SU-DHL-6 (cell line): ENCODE measurements around the gene FBXO10.

ENCODE experiments used
- H2AFZ ChIP-seq: fragments of 200-600 bp; sonication (generic); 2 replicates; pipeline ENCODE4 v1.6.1; 2014; ENCODE audit warnings: low read depth, mild to moderate bottlenecking, moderate library complexity, mixed read lengths, antibody characterized with exemption, low read length; ENCODE audit not compliant: severe bottlenecking
- H3F3A ChIP-seq: fragments of 200-600 bp; shearing (Covaris generic); 2 replicates; pipeline ENCODE4 v1.6.0; 2016; ENCODE audit warnings: antibody characterized with exemption, mild to moderate bottlenecking; ENCODE audit not compliant: insufficient read depth
- H3K27ac ChIP-seq: fragments of 200-600 bp; sonication (generic); 2 replicates; pipeline ENCODE4 v1.5.1; 2016; ENCODE audit warnings: low read depth, mild to moderate bottlenecking, low read length, moderate library complexity, mixed read lengths
- H3K27me3 ChIP-seq: fragments of 200-600 bp; sonication (generic), shearing (Covaris generic); 2 replicates; pipeline ENCODE4 v1.6.0; 2014; ENCODE audit warnings: mild to moderate bottlenecking, low read length
- H3K36me3 ChIP-seq: fragments of 200-600 bp; sonication (generic); 2 replicates; pipeline ENCODE4 v1.6.1; 2014; ENCODE audit warnings: mild to moderate bottlenecking, low read length, mixed read lengths
- H3K4me2 ChIP-seq: fragments of 300-600, 200-600 bp; shearing (Covaris generic), sonication (generic); 2 replicates; pipeline ENCODE4 v1.6.0; 2014; ENCODE audit warnings: low read length, low read depth, mild to moderate bottlenecking; ENCODE audit not compliant: poor library complexity, severe bottlenecking
- H3K4me3 ChIP-seq: fragments of 200-600 bp; sonication (generic); 2 replicates; pipeline ENCODE4 v1.5.1; 2014; ENCODE audit warnings: antibody characterized with exemption, low read length, mild to moderate bottlenecking, mixed read lengths; ENCODE audit not compliant: insufficient read depth, poor library complexity, severe bottlenecking
- H3K79me2 ChIP-seq: fragments of 200-600 bp; sonication (generic); 2 replicates; pipeline ENCODE4 v1.6.1; 2014; ENCODE audit warnings: mild to moderate bottlenecking, low read length, moderate library complexity; ENCODE audit not compliant: insufficient read depth
- H3K9ac ChIP-seq: fragments of 200-600 bp; sonication (generic); 2 replicates; pipeline ENCODE4 v1.7.0; 2014; ENCODE audit warnings: mild to moderate bottlenecking, low read length
- H3K9me2 ChIP-seq: fragments of 200-600 bp; sonication (generic); replicated peaks from 2 replicates; pipeline ENCODE4 v1.6.1; 2014; ENCODE audit warnings: low read length; ENCODE audit not compliant: insufficient read depth
- H3K9me3 ChIP-seq: fragments of 200-600 bp; sonication (generic); 2 replicates; pipeline ENCODE4 v1.6.1; 2014; ENCODE audit warnings: low read length, mixed read lengths; ENCODE audit not compliant: insufficient read depth
- H4K20me1 ChIP-seq: fragments of 200-600 bp; sonication (generic); 2 replicates; pipeline ENCODE4 v1.6.1; 2014; ENCODE audit warnings: low read depth, mild to moderate bottlenecking, antibody characterized with exemption, low read length, moderate library complexity, mixed read lengths
- CTCF ChIP-seq: fragments of 200-600 bp; sonication (generic); IDR thresholded peaks from one replicate; pipeline ENCODE4 v1.5.1; 2017; ENCODE audit warnings: antibody characterized with exemption, mild to moderate bottlenecking, low read length, moderate library complexity; ENCODE audit not compliant: insufficient read depth, poor library complexity, severe bottlenecking
- EZH2phosphoT487 ChIP-seq: fragments of 200-600 bp; sonication (generic), shearing (Covaris generic); conservative IDR thresholded peaks from 2 replicates; pipeline ENCODE4 v1.6.1; 2018; ENCODE audit warnings: mild to moderate bottlenecking, antibody characterized with exemption, low read length, moderate library complexity, mixed read lengths

The FBXO10 gene

GRCh38 chr9:37534901-37535300, 41.3 kb downstream of the FBXO10 start:
- Histone ChIP-seq H3K9ac (no peak overlapping the region), H3K4me3 (no peak overlapping the region), H3K79me2 (no peaks in the 10 kb centered on the region), H3K27ac (no peak overlapping the region), H3F3A (no peaks in the 10 kb centered on the region), H3K36me3 (peaks cover 8% of the 10 kb centered on the region; the same call in 1 of the 2 replicates), H3K4me2 (no peak overlapping the region), H3K9me2 (no peaks in the 10 kb centered on the region), H3K9me3 (no peaks in the 10 kb centered on the region), H3K27me3 (no peaks in the 10 kb centered on the region), H2AFZ (no peak overlapping the region), H4K20me1 (no peaks in the 10 kb centered on the region)
- TF ChIP-seq CTCF (no peak), EZH2phosphoT487 (no peak)

- H3K4me3 ChIP-seq = no peak overlapping the region
- H3K4me2 ChIP-seq = no peak overlapping the region
- peaks cover 8% of the 10 kb centered on the region; the same call in 1 of the 2 replicates for H3K36me3 ChIP-seq
- H3F3A ChIP-seq = no peaks in the 10 kb centered on the region
- H3K27me3 ChIP-seq = no peaks in the 10 kb centered on the region
- H3K9ac ChIP-seq = no peak overlapping the region
- H3K27ac ChIP-seq = no peak overlapping the region
- no peaks in the 10 kb centered on the region for H3K79me2 ChIP-seq
- TF ChIP-seq EZH2phosphoT487 (no peak), CTCF (no peak)
- no peaks in the 10 kb centered on the region for H3K9me3 ChIP-seq
- H4K20me1 ChIP-seq = no peaks in the 10 kb centered on the region
- H2AFZ ChIP-seq = no peak overlapping the region
- H3K9me2 ChIP-seq = no peaks in the 10 kb centered on the region
Measured at GRCh38 chr9:37534412-37534811, 41.8 kb downstream of the FBXO10 start.

DNA sequence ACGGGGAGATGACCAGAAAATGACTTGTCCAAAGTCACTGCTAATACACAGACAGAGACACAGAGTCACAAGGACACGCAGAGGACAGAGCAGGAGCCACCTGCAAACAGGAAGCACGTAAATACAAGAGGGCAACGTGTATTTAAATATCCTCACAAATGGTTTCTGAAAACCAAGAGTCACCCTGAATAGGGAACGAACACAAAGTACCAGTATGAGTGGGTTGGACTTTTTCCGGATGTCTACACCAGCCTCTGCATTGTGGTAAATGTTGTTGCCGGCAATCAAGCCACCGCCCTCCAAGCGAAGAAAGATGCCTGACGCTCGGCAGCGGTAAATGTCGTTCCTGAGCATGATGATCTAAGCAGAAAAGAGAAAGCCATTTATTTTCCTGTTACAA, 44.5 kb downstream of the FBXO10 start:
- Histone ChIP-seq H3K36me3 (0 out of 2 replicates have a peak, but pooled peaks cover 12% of the 10 kb centered on the region), H3F3A (no peaks in the 10 kb centered on the region), H3K79me2 (no peaks in the 10 kb centered on the region), H3K4me2 (no peak overlapping the region), H4K20me1 (no peaks in the 10 kb centered on the region), H3K27ac (no peak overlapping the region), H3K9me3 (no peaks in the 10 kb centered on the region), H3K9me2 (no peaks in the 10 kb centered on the region), H3K9ac (no peak overlapping the region), H2AFZ (no peak overlapping the region), H3K4me3 (no peak overlapping the region), H3K27me3 (no peaks in the 10 kb centered on the region)
- TF ChIP-seq EZH2phosphoT487 (no peak), CTCF (no peak)
